Naive thymus-derived CD8-positive, alpha-beta T cell (primary cell): ENCODE results near the gene PDCD6IP. TPM values are rescaled to one million over a fixed set of nuclear protein-coding genes. Genes with fewer than 3 reads are reported as not detected.
A peak's percentile ranks its signal among the peaks of the same experiment; 100 is the strongest.
"Not testable (repeated sequence)": the region's sequence is repeated elsewhere in the genome, so short reads cannot be mapped to it uniquely, and the experiment has no call there.

Experiments used
- ATAC-seq, 2 donors: fragments of 150-1000 bp; cut with Tn5 transposase in 1 of 2; sonication (Bioruptor Pico), chemical (Tn5 transposase) in 1 of 2; 1 replicate in 1 of 2; 2 replicates in 1 of 2; pipeline ENCODE4 v1.10.0; 2021; ENCODE audit warnings: mild to moderate bottlenecking in 2 of 2, moderate library complexity in 2 of 2
- POLR2A ChIA-PET: fragments of 350-600 bp; sonication (Branson Sonifier 250); formaldehyde crosslinking; loops from one replicate; lab custom pipeline; 2021; ENCODE audit warnings: antibody characterized with exemption; lab: Charles Lee
- DNase-seq, 10 donors: peaks; one replicate each; pipeline versions ENCODE4 v3.0.0 to v3.0.0-alpha.2; 2020 to 2022
- H3K27ac Mint-ChIP-seq, 10 donors: one replicate each; pipeline ENCODE4 v1.8.0; 2020 to 2022; ENCODE audit warnings: mild to moderate bottlenecking in 10 of 10, mixed read lengths in 10 of 10, moderate library complexity in 4 of 10, inconsistent platforms in 1 of 10
- H3K27me3 Mint-ChIP-seq, 5 donors: one replicate each; pipeline ENCODE4 v1.8.0; 2021 to 2022; ENCODE audit warnings: mixed read lengths in 5 of 5
- H3K36me3 Mint-ChIP-seq, 3 donors: one replicate each; pipeline ENCODE4 v1.8.0; 2020 to 2022; ENCODE audit warnings: mixed read lengths in 3 of 3, mild to moderate bottlenecking in 2 of 3, inconsistent platforms in 1 of 3
- H3K4me1 Mint-ChIP-seq, 4 donors: one replicate each; pipeline ENCODE4 v1.8.0; 2021 to 2022; ENCODE audit warnings: mixed read lengths in 4 of 4
- H3K4me3 Mint-ChIP-seq, 10 donors: one replicate each; pipeline ENCODE4 v1.8.0; 2020 to 2022; ENCODE audit warnings: mild to moderate bottlenecking in 10 of 10, mixed read lengths in 10 of 10, moderate library complexity in 6 of 10, inconsistent platforms in 1 of 10
- H3K9me3 Mint-ChIP-seq, 9 donors: one replicate each; pipeline ENCODE4 v1.8.0; 2020 to 2022; ENCODE audit warnings: mixed read lengths in 9 of 9, mild to moderate bottlenecking in 3 of 9, inconsistent platforms in 1 of 9, moderate library complexity in 1 of 9
- polyA plus RNA-seq, 3 donors: library from polyadenylated mRNA; unstranded; fragments of 300-500 nt; fragmentation: Illumina TruSeq; gene quantifications; one replicate each; pipeline ENCODE4 v1.2.3, GENCODE V29; 2021
- total RNA-seq, 8 experiments: library from RNA in 2 of 8; stranded (reverse) in 2 of 8; gene quantifications; one replicate each; pipeline ENCODE4 v1.2.3 and lab custom pipeline; 2021 to 2026

The PDCD6IP gene
- total and polyA plus RNA-seq, 5 experiments from 2014 or later, result 56.9 to 216 (median 61.7) TPM

- H3K4me1 Mint-ChIP-seq, result peaks cover 18 to 32% (median 29%) of the 10 kb centered on the region in 4 donors
- H3K9me3 Mint-ChIP-seq, result no peaks in the 10 kb centered on the region
- H3K4me3 Mint-ChIP-seq, result peak overlapping the region in 7 of 10 donors; percentile 3 to 51 (median 34)
- POLR2A ChIA-PET, result no interaction called here
- DNase-seq (no peak), ATAC-seq (no peak)
- no peaks in the 10 kb centered on the region for H3K27me3 Mint-ChIP-seq
- peak overlapping the region in 9 of 10 donors; percentile 38 to 89 (median 68) for H3K27ac Mint-ChIP-seq
- peaks cover 0 to 67% (median 15%) of the 10 kb centered on the region in 3 donors for H3K36me3 Mint-ChIP-seq
Measured at GRCh38 chr3:33833408-33834095, 35.1 kb downstream of the PDCD6IP start.

DNA sequence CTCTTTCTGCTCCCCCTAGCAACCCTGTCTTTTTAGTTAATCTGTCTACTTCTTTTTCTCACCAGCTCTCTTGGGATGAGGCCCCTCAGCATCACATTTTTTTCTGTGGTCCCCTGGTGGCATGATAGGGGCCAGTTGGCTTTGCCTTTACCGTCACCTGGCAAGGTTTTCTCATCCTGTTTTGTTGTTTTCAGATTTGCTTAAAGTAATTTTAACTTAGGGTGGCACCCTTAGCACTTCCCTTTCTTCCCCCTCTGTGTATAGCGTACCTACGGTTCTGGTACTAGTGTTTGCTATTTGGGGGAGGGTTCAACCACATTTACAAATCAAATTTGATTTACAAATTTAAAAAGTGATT lies 35.6 kb downstream of the PDCD6IP start:
- DNase-seq, result no peak
- peak overlapping the region in 7 of 10 donors; percentile 3 to 51 (median 34) for H3K4me3 Mint-ChIP-seq
- peaks cover 18 to 31% (median 29%) of the 10 kb centered on the region in 4 donors for H3K4me1 Mint-ChIP-seq
- POLR2A ChIA-PET, result no interaction called here
- H3K27ac Mint-ChIP-seq, result peak overlapping the region; percentile 38 to 89 (median 72)
- H3K9me3 Mint-ChIP-seq, result no peaks in the 10 kb centered on the region
- peaks cover 1 to 66% (median 14%) of the 10 kb centered on the region in 3 donors for H3K36me3 Mint-ChIP-seq
- H3K27me3 Mint-ChIP-seq, result no peaks in the 10 kb centered on the region
- ATAC-seq, result no peak

GRCh38 chr3:33837182-33837581 lies 38.8 kb downstream of the PDCD6IP start:
- H3K4me3 Mint-ChIP-seq, H3K27ac Mint-ChIP-seq, H3K27me3 Mint-ChIP-seq, ATAC-seq, DNase-seq, H3K9me3 Mint-ChIP-seq: not testable (repeated sequence)
- Mint-ChIP-seq H3K36me3 (peaks cover 4 to 71% (median 15%) of the 10 kb centered on the region in 3 donors), H3K4me1 (peaks cover 11 to 25% (median 18%) of the 10 kb centered on the region in 4 donors)
- POLR2A ChIA-PET, result interaction anchor here (0.5 to 0.7 kb wide), 2 partner anchors 11 to 381 kb away, joined by 3 to 4 read pairs; no protein-coding TSS in a partner anchor

GRCh38 chr3:33839283-33839682 lies 40.9 kb downstream of the PDCD6IP start:
- no peak for DNase-seq
- ATAC-seq, result no peak
- no peaks in the 10 kb centered on the region for H3K9me3 Mint-ChIP-seq
- H3K4me3 Mint-ChIP-seq, result no peak overlapping the region
- H3K36me3 Mint-ChIP-seq, result peaks cover 4 to 70% (median 15%) of the 10 kb centered on the region in 3 donors
- no peaks in the 10 kb centered on the region for H3K27me3 Mint-ChIP-seq
- peak overlapping the region in 2 of 10 donors; percentile 5 to 54 for H3K27ac Mint-ChIP-seq
- POLR2A ChIA-PET, result no interaction called here
- H3K4me1 Mint-ChIP-seq, result peaks cover 0 to 5% (median 2%) of the 10 kb centered on the region in 4 donors

- ATAC-seq, result no peak
- Mint-ChIP-seq H3K36me3 (peaks cover 4 to 73% (median 16%) of the 10 kb centered on the region in 3 donors), H3K27ac (peak overlapping the region in 2 of 10 donors; percentile 6 to 26)
Measured at GRCh38 chr3:33840179-33840578, 41.7 kb downstream of the PDCD6IP start.

GRCh38 chr3:33848624-33849347 lies 50.4 kb downstream of the PDCD6IP start:
- POLR2A ChIA-PET, result interaction anchor here (1.3 kb wide), 1 partner anchor 50 kb away, joined by 8 read pairs; the partner anchor contains the start of gene PDCD6IP
- H3K4me1 Mint-ChIP-seq, result peaks cover 26 to 61% (median 47%) of the 10 kb centered on the region in 4 donors
- ATAC-seq (peak; percentile 86 to 87), DNase-seq (peak in 8 of 10 donors; percentile 13 to 77 (median 48))
- H3K4me3 Mint-ChIP-seq, result peak overlapping the region; percentile 47 to 81 (median 64)
- H3K36me3 Mint-ChIP-seq, result peaks cover 4 to 47% (median 15%) of the 10 kb centered on the region in 3 donors
- no peaks in the 10 kb centered on the region for H3K9me3 Mint-ChIP-seq
- peak overlapping the region; percentile 85 to 98 (median 92) for H3K27ac Mint-ChIP-seq
- no peaks in the 10 kb centered on the region for H3K27me3 Mint-ChIP-seq

More at GRCh38 chr3:33840179-33840578, 41.7 kb downstream of the PDCD6IP start:
- POLR2A ChIA-PET, result no interaction called here
- no peaks in the 10 kb centered on the region for H3K27me3 Mint-ChIP-seq
- no peak overlapping the region for H3K4me3 Mint-ChIP-seq
- DNase-seq, result no peak
- H3K9me3 Mint-ChIP-seq, result no peaks in the 10 kb centered on the region
- peaks cover 0 to 5% (median 0%) of the 10 kb centered on the region in 4 donors for H3K4me1 Mint-ChIP-seq

- H3K36me3 Mint-ChIP-seq, result peaks cover 17 to 52% (median 21%) of the 10 kb centered on the region in 3 donors
- ATAC-seq, DNase-seq, H3K27me3 Mint-ChIP-seq, H3K9me3 Mint-ChIP-seq, POLR2A ChIA-PET: not testable (repeated sequence)
- peak overlapping the region in 3 of 10 donors; percentile 5 to 56 (median 35) for H3K4me3 Mint-ChIP-seq
- peaks cover 37 to 74% (median 58%) of the 10 kb centered on the region in 4 donors for H3K4me1 Mint-ChIP-seq
- peak overlapping the region; percentile 38 to 97 (median 77) for H3K27ac Mint-ChIP-seq
Measured at GRCh38 chr3:33850599-33850998, 52.2 kb downstream of the PDCD6IP start.

DNA sequence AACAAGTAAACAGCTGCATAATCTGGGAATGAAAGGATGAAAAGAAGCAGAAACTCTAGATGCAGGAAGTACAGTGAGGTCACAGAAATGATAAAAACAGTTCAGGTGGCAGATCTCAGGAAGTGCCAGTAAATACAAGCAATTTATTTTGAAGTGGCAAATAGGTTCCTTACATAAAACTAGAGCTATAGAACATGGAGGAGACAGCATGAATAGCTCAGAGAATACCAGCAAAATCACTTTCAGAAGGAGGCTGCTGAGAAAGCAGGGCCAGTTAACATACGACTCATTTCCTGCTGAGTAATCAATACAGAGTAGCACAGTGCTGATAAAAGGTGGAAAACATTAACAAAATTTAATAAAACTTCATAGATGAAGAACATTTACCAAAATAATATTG lies 57.0 kb downstream of the PDCD6IP start:
- Mint-ChIP-seq H3K36me3 (peaks cover 15 to 75% (median 25%) of the 10 kb centered on the region in 3 donors), H3K4me1 (peaks cover 22 to 35% (median 26%) of the 10 kb centered on the region in 4 donors), H3K27ac (peak overlapping the region; percentile 14 to 93 (median 84)), H3K4me3 (peak overlapping the region in 2 of 10 donors; percentile 1 to 50)
- DNase-seq, H3K27me3 Mint-ChIP-seq, H3K9me3 Mint-ChIP-seq: not testable (repeated sequence)
- ATAC-seq, result peak; percentile 17 to 66
- POLR2A ChIA-PET, result interaction anchor here (1.3 kb wide), 1 partner anchor 32 kb away, joined by 3 read pairs; no protein-coding TSS in a partner anchor

GRCh38 chr3:33855884-33856546 lies 57.6 kb downstream of the PDCD6IP start:
- no peak overlapping the region for H3K4me3 Mint-ChIP-seq
- H3K27ac Mint-ChIP-seq, result peak overlapping the region in 9 of 10 donors; percentile 67 to 93 (median 87)

GRCh38 chr3:33857701-33858100 lies 59.3 kb downstream of the PDCD6IP start:
- Mint-ChIP-seq H3K4me1 (peaks cover 14 to 20% (median 18%) of the 10 kb centered on the region in 4 donors), H3K27ac (peak overlapping the region in 3 of 10 donors; percentile 7 to 43 (median 15)), H3K36me3 (peaks cover 15 to 75% (median 23%) of the 10 kb centered on the region in 3 donors)
- ATAC-seq, H3K9me3 Mint-ChIP-seq, H3K27me3 Mint-ChIP-seq, POLR2A ChIA-PET, DNase-seq, H3K4me3 Mint-ChIP-seq: not testable (repeated sequence)

More at GRCh38 chr3:33855884-33856546, 57.6 kb downstream of the PDCD6IP start:
- ATAC-seq, result no peak
- no peaks in the 10 kb centered on the region for H3K9me3 Mint-ChIP-seq
- peaks cover 16 to 29% (median 20%) of the 10 kb centered on the region in 4 donors for H3K4me1 Mint-ChIP-seq
- DNase-seq, result no peak
- POLR2A ChIA-PET, result interaction anchor here (1.3 kb wide), 1 partner anchor 33 kb away, joined by 3 read pairs; no protein-coding TSS in a partner anchor
- no peaks in the 10 kb centered on the region for H3K27me3 Mint-ChIP-seq
- H3K36me3 Mint-ChIP-seq, result peaks cover 15 to 77% (median 25%) of the 10 kb centered on the region in 3 donors

- H3K9me3 Mint-ChIP-seq, result no peaks in the 10 kb centered on the region
- peaks cover 14 to 20% (median 18%) of the 10 kb centered on the region in 4 donors for H3K4me1 Mint-ChIP-seq
- H3K27me3 Mint-ChIP-seq, result no peaks in the 10 kb centered on the region
- POLR2A ChIA-PET, result interaction anchor here (0.6 kb wide), 1 partner anchor 64 kb away, joined by 3 read pairs; no protein-coding TSS in a partner anchor
- no peak overlapping the region for H3K4me3 Mint-ChIP-seq
- H3K36me3 Mint-ChIP-seq, result peaks cover 15 to 73% (median 23%) of the 10 kb centered on the region in 3 donors
- no peak overlapping the region for H3K27ac Mint-ChIP-seq
- no peak for ATAC-seq
- no peak for DNase-seq
Measured at GRCh38 chr3:33858131-33858530, 59.7 kb downstream of the PDCD6IP start.
